K562 (cell line): ENCODE results near the gene GRK3. TPM values are rescaled to one million over a fixed set of nuclear protein-coding genes. Genes with fewer than 3 reads are reported as not detected.

Source experiments
- CLOCK ChIP-seq: fragments of 250-450 bp; sonication (Bioruptor Pico); IDR thresholded peaks from 2 replicates; pipeline ENCODE4 v1.4.0; 2020; ENCODE audit warnings: mild to moderate bottlenecking, moderate library complexity, borderline replicate concordance
- E2F3 ChIP-seq: fragments of 250-450 bp; sonication (Bioruptor Pico); IDR thresholded peaks from 2 replicates; pipeline ENCODE4 v1.4.0; 2020; ENCODE audit warnings: mild to moderate bottlenecking
- HMGXB4 ChIP-seq: sonication (generic); formaldehyde crosslinking; IDR thresholded peaks from 2 replicates; pipeline ENCODE4 v1.8.1; 2023; ENCODE audit warnings: mild to moderate bottlenecking, missing genetic modification reagents
- MLX ChIP-seq, 2 experiments: fragments of 450-650 bp in 1 of 2; sonication (generic) in 1 of 2; formaldehyde crosslinking; conservative IDR thresholded peaks; 2 replicates each; pipeline versions ENCODE4 v1.4.0 to v1.8.1; 2020 to 2022; ENCODE audit warnings: mild to moderate bottlenecking in 1 of 2, missing genetic modification reagents in 1 of 2
- NFXL1 ChIP-seq: fragments of 450-650 bp; formaldehyde crosslinking; IDR thresholded peaks from 2 replicates; pipeline ENCODE4 v1.4.0; 2021; ENCODE audit warnings: mild to moderate bottlenecking
- TEAD2 ChIP-seq: fragments of 450-650 bp; IDR thresholded peaks from 2 replicates; pipeline ENCODE4 v1.6.1; 2016; ENCODE audit warnings: missing genetic modification characterization, control low read depth, missing compliant biosample characterization
- polyA plus RNA-seq, 8 experiments: library from polyadenylated mRNA; depleted of rRNA in 4 of 8; stranded (reverse) in 5 of 8; unstranded in 3 of 8; fragments of >200 nt; fragmentation: Nextera tagmentation in 2 of 8; fragmentation: Illumina TruSeq in 1 of 8; extraction: Ambion mirVana in 2 of 8; extraction: Trizol in 1 of 8; gene quantifications; 2 replicates each; pipeline versions ENCODE4 v1.2.1 to v1.2.3, GENCODE V29; 2011 to 2014; ENCODE audit warnings: inconsistent platforms in 1 of 8, missing spikeins in 1 of 8
- total RNA-seq, 7 experiments: library from RNA; depleted of rRNA in 6 of 7; stranded (reverse); fragments of >200 nt in 6 of 7; fragmentation: Illumina TruSeq in 2 of 7; extraction: Trizol in 2 of 7; gene quantifications; 2 replicates each; pipeline versions ENCODE4 v1.2.1 to v1.2.3, GENCODE V29; 2011 to 2021; ENCODE audit warnings: low replicate concordance in 1 of 7
- TF ChIP-seq, protein P1 (sequence below): fragments of 250-450 bp; sonication (Bioruptor Pico); IDR thresholded peaks from 2 replicates; pipeline ENCODE4 v1.5.0; 2021

The GRK3 gene
- total and polyA plus RNA-seq, 9 of the 15 experiments (the other 6 are each of a cell fraction or from before 2014, with no cell fraction given): 1.4 to 7.6 (median 3.6) TPM

DNA sequence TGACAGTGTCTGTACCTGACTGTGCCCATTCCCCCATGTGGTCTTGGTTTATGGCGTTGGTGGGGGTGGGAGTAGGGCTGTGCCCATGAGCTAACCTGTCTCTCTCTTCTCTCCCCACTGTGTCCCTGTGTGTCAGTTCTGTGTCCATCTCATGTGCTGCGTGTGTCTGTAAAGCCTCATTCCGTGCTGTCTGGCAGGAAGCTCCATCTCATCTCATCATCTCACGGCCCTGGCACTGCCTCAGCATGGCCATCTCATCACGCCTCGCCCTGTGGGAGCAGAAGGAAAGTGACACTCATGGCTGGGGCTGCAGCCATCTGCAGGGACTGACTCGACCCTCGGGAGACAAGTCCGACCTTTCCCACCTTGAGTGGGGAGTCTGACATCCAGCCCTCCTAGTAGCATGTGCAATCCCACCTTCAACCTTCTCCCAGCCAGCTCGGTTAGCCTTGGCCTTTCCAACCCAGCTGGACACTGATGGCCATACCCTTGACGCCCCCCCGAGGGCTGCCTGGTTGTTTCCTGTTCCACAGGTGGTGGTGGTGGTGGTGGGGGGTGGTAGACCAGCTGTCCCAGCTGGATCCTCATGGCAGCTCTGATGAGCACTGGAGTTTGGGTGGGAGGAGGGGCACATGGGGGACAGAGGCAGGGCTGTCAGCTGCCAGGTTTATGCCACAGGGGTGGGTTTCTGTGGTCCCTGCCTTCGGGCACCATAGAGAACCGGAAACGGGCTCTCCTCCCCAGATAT lies 196.5 kb downstream of the GRK3 start (continued):
- no peak for TF ChIP-seq MLX (CRISPR knock-in tag; conservative IDR thresholded peaks at IDR 0.05)
- no peak for TF ChIP-seq NFXL1 (CRISPR knock-in tag)
- TF ChIP-seq TEAD2 (tag): no peak
- TF ChIP-seq, protein P1, sequence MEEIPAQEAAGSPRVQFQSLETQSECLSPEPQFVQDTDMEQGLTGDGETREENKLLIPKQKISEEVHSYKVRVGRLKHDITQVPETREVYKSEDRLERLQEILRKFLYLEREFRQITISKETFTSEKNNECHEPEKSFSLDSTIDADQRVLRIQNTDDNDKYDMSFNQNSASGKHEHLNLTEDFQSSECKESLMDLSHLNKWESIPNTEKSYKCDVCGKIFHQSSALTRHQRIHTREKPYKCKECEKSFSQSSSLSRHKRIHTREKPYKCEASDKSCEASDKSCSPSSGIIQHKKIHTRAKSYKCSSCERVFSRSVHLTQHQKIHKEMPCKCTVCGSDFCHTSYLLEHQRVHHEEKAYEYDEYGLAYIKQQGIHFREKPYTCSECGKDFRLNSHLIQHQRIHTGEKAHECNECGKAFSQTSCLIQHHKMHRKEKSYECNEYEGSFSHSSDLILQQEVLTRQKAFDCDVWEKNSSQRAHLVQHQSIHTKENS: no peak
- TF ChIP-seq HMGXB4: no peak
- no peak for TF ChIP-seq E2F3 (CRISPR knock-in tag)
- no peak for TF ChIP-seq CLOCK
